WTC11 (cell line): ENCODE measurements around the gene PPP1R14C. TPM values are rescaled to one million over a fixed set of nuclear protein-coding genes. Genes with fewer than 3 reads are reported as not detected.
A peak's percentile ranks its signal among the peaks of the same experiment; 100 is the strongest.

ENCODE experiments used
- ATAC-seq: fragments of 200-7000 bp; cut with Tn5 transposase; 2 replicates; pipeline ENCODE4 v1.10.0; 2021; ENCODE audit warnings: mild to moderate bottlenecking, moderate library complexity
- CTCF ChIA-PET: fragments of 300-600 bp; sonication (Branson Sonifier 250); formaldehyde crosslinking; loops from one replicate; lab custom pipeline; 2021; ENCODE audit warnings: antibody characterized with exemption; lab: Charles Lee
- POLR2A ChIA-PET: fragments of 350-600 bp; sonication (Branson Sonifier 250); formaldehyde crosslinking; loops from one replicate; lab custom pipeline; 2021; ENCODE audit warnings: antibody characterized with exemption; lab: Charles Lee
- DNase-seq: peaks from one replicate; pipeline ENCODE4 v3.0.0; 2021; ENCODE audit warnings: low spot score
- H3K27ac Mint-ChIP-seq: 2 replicates; pipeline ENCODE4 v1.8.0; 2021; ENCODE audit warnings: mixed read lengths
- H3K27me3 Mint-ChIP-seq: 2 replicates; pipeline ENCODE4 v1.8.0; 2021; ENCODE audit warnings: low read depth, mild to moderate bottlenecking, moderate library complexity, mixed read lengths
- H3K36me3 Mint-ChIP-seq: 2 replicates; pipeline ENCODE4 v1.8.0; 2021; ENCODE audit warnings: mixed read lengths
- H3K4me1 Mint-ChIP-seq: 2 replicates; pipeline ENCODE4 v1.8.0; 2022; ENCODE audit warnings: mixed read lengths
- H3K4me3 Mint-ChIP-seq: 2 replicates; pipeline ENCODE4 v1.8.0; 2021; ENCODE audit warnings: mild to moderate bottlenecking, moderate library complexity, mixed read lengths
- H3K9me3 Mint-ChIP-seq: 2 replicates; pipeline ENCODE4 v1.8.0; 2021; ENCODE audit warnings: mixed read lengths
- ATF1 ChIP-seq: sonication (generic); formaldehyde crosslinking; IDR thresholded peaks from 2 replicates; pipeline ENCODE4 v1.8.1; 2023; ENCODE audit warnings: mild to moderate bottlenecking, moderate library complexity, missing genetic modification reagents
- ATF3 ChIP-seq: sonication (generic); formaldehyde crosslinking; conservative IDR thresholded peaks from 2 replicates; pipeline ENCODE4 v1.8.1; 2022; ENCODE audit warnings: mild to moderate bottlenecking, missing genetic modification reagents
- CREM ChIP-seq: sonication (generic); formaldehyde crosslinking; IDR thresholded peaks from 2 replicates; pipeline ENCODE4 v1.8.1; 2022; ENCODE audit warnings: mild to moderate bottlenecking, missing genetic modification reagents, moderate library complexity
- CTCF ChIP-seq: fragments of 200-600 bp; IDR thresholded peaks from 2 replicates; pipeline ENCODE4 v1.8.0; 2022; ENCODE audit warnings: antibody characterized with exemption
- ELF4 ChIP-seq: sonication (generic); formaldehyde crosslinking; IDR thresholded peaks from 2 replicates; pipeline ENCODE4 v1.8.1; 2022; ENCODE audit warnings: low read depth, mild to moderate bottlenecking, moderate library complexity, missing genetic modification reagents
- EMX1 ChIP-seq: fragments of 250-450 bp; sonication (Bioruptor Pico); IDR thresholded peaks from 2 replicates; pipeline ENCODE4 v1.8.0; 2021; ENCODE audit warnings: mild to moderate bottlenecking
- FOXP1 ChIP-seq: sonication (generic); formaldehyde crosslinking; IDR thresholded peaks from 2 replicates; pipeline ENCODE4 v1.8.0; 2022; ENCODE audit warnings: missing genetic modification reagents, mild to moderate bottlenecking, moderate library complexity, borderline replicate concordance
- HMGA2 ChIP-seq: fragments of 250-450 bp; sonication (Bioruptor Pico); IDR thresholded peaks from 2 replicates; pipeline ENCODE4 v1.4.0; 2021; ENCODE audit warnings: mild to moderate bottlenecking, moderate library complexity
- NFE2L1 ChIP-seq: sonication (generic); formaldehyde crosslinking; IDR thresholded peaks from 2 replicates; pipeline ENCODE4 v1.8.1; 2023; ENCODE audit warnings: missing genetic modification reagents
- NFYB ChIP-seq: sonication (generic); formaldehyde crosslinking; conservative IDR thresholded peaks from 2 replicates; pipeline ENCODE4 v1.8.0; 2022; ENCODE audit warnings: low read depth, missing genetic modification reagents
- NR3C1 ChIP-seq: sonication (generic); formaldehyde crosslinking; conservative IDR thresholded peaks from 2 replicates; pipeline ENCODE4 v1.8.1; 2023; ENCODE audit warnings: low read depth, mild to moderate bottlenecking, missing genetic modification reagents
- PRRX2 ChIP-seq: fragments of 250-450 bp; sonication (Bioruptor Pico); IDR thresholded peaks from 2 replicates; pipeline ENCODE4 v1.8.0; 2021; ENCODE audit warnings: mild to moderate bottlenecking
- STAT6 ChIP-seq: sonication (generic); formaldehyde crosslinking; conservative IDR thresholded peaks from 2 replicates; pipeline ENCODE4 v1.8.1; 2023; ENCODE audit warnings: mild to moderate bottlenecking, low read depth, missing genetic modification reagents, moderate library complexity
- USF2 ChIP-seq: sonication (generic); formaldehyde crosslinking; IDR thresholded peaks from 2 replicates; pipeline ENCODE4 v1.8.1; 2023; ENCODE audit warnings: mild to moderate bottlenecking, missing genetic modification reagents, moderate library complexity
- ZNF121 ChIP-seq: sonication (generic); formaldehyde crosslinking; IDR thresholded peaks from 2 replicates; pipeline ENCODE4 v1.8.0; 2023; ENCODE audit warnings: missing genetic modification reagents
- ZNF138 ChIP-seq: sonication (generic); formaldehyde crosslinking; conservative IDR thresholded peaks from 2 replicates; pipeline ENCODE4 v1.8.1; 2022; ENCODE audit warnings: mild to moderate bottlenecking, moderate library complexity, missing genetic modification reagents
- ZNF263 ChIP-seq: sonication (generic); formaldehyde crosslinking; IDR thresholded peaks from 2 replicates; pipeline ENCODE4 v1.8.1; 2022; ENCODE audit warnings: low read depth, mild to moderate bottlenecking, moderate library complexity, missing genetic modification reagents
- ZNF396 ChIP-seq: fragments of 250-450 bp; sonication (Bioruptor Pico); IDR thresholded peaks from 2 replicates; pipeline ENCODE4 v1.8.0; 2021; ENCODE audit warnings: mild to moderate bottlenecking, moderate library complexity, borderline replicate concordance
- ZNF416 ChIP-seq: fragments of 250-450 bp; sonication (Bioruptor Pico); IDR thresholded peaks from 2 replicates; pipeline ENCODE4 v1.9.0; 2021; ENCODE audit warnings: mild to moderate bottlenecking, inconsistent platforms
- ZNF423 ChIP-seq: fragments of 250-450 bp; sonication (Bioruptor Pico); IDR thresholded peaks from 2 replicates; pipeline ENCODE4 v2.1.2; 2022; ENCODE audit warnings: mild to moderate bottlenecking, moderate library complexity
- total RNA-seq: library from RNA; stranded (reverse); gene quantifications from 3 replicates; pipeline ENCODE4 v1.2.3, GENCODE V29; 2021

PPP1R14C gene
- total RNA-seq, 1 experiment from 2014 or later = 1.1 TPM

- no peak for DNase-seq
- no peak for ATAC-seq
- Mint-ChIP-seq H3K27ac (no peak overlapping the region), H3K4me3 (no peak overlapping the region), H3K27me3 (no peaks in the 10 kb centered on the region; the same call in 1 of the 2 replicates), H3K4me1 (peaks cover 9% of the 10 kb centered on the region; the same call in 1 of the 2 replicates), H3K9me3 (peaks cover 15% of the 10 kb centered on the region), H3K36me3 (peaks cover 8% of the 10 kb centered on the region)
- no peak for TF ChIP-seq CTCF
- TF ChIP-seq ZNF121 (CRISPR knock-in tag) = no peak
- TF ChIP-seq NFYB = no peak
- ChIA-PET POLR2A (no interaction called here), CTCF (interaction anchor here (1.9 to 2.3 kb wide), 2 partner anchors 127 to 187 kb away, joined by 5 to 6 read pairs; no protein-coding TSS in a partner anchor)
Measured at GRCh38 chr6:150267686-150268561, 125.1 kb downstream of the PPP1R14C start.

- ATAC-seq (no peak), DNase-seq (no peak)
- Mint-ChIP-seq H3K27ac (no peak overlapping the region), H3K36me3 (peaks cover 8% of the 10 kb centered on the region), H3K4me1 (peaks cover 9% of the 10 kb centered on the region; the same call in 1 of the 2 replicates), H3K4me3 (no peak overlapping the region), H3K9me3 (peaks cover 15% of the 10 kb centered on the region), H3K27me3 (no peaks in the 10 kb centered on the region; the same call in 1 of the 2 replicates)
- POLR2A ChIA-PET = no interaction called here
- TF ChIP-seq ZNF416 (CRISPR knock-in tag) (0 out of 2 replicates have a peak, but pooled peaks have one; percentile 69), ZNF423 (CRISPR knock-in tag) (no peak), FOXP1 (CRISPR knock-in tag) (no peak), ATF3 (CRISPR knock-in tag) (no peak)
- CTCF ChIA-PET = interaction anchor here (1.9 to 2.3 kb wide), 2 partner anchors 126 to 189 kb away, joined by 5 to 6 read pairs; no protein-coding TSS in a partner anchor
Measured at GRCh38 chr6:150269130-150269856, 126.4 kb downstream of the PPP1R14C start.

GRCh38 chr6:150269857-150270223, 127.0 kb downstream of the PPP1R14C start:
- POLR2A ChIA-PET = no interaction called here
- TF ChIP-seq NFE2L1 (CRISPR knock-in tag) = no peak
- no peak for TF ChIP-seq EMX1
- TF ChIP-seq CREM = no peak
- TF ChIP-seq ATF1 (CRISPR knock-in tag) = no peak
- no peak for TF ChIP-seq ELF4 (CRISPR knock-in tag)
- TF ChIP-seq NR3C1 = no peak
- TF ChIP-seq FOXP1 (CRISPR knock-in tag) = no peak
- TF ChIP-seq HMGA2 (CRISPR knock-in tag) = no peak
- no peak for TF ChIP-seq PRRX2
- no peak for TF ChIP-seq ZNF138 (CRISPR knock-in tag)
- no peak for TF ChIP-seq ZNF263 (CRISPR knock-in tag)
- no peak for TF ChIP-seq STAT6 (CRISPR knock-in tag)
- no peak for TF ChIP-seq ZNF396 (CRISPR knock-in tag)
- TF ChIP-seq USF2 (CRISPR knock-in tag) = no peak

More at GRCh38 chr6:150269857-150270223, 127.0 kb downstream of the PPP1R14C start:
- Mint-ChIP-seq H3K4me3 (no peak overlapping the region), H3K27me3 (no peaks in the 10 kb centered on the region; the same call in 1 of the 2 replicates), H3K36me3 (peaks cover 8% of the 10 kb centered on the region), H3K27ac (no peak overlapping the region), H3K9me3 (peaks cover 15% of the 10 kb centered on the region), H3K4me1 (peaks cover 9% of the 10 kb centered on the region; the same call in 1 of the 2 replicates)
- DNase-seq (no peak), ATAC-seq (peak; percentile 38)
- CTCF ChIA-PET = interaction anchor here (2.3 kb wide), 1 partner anchor 125 kb away, joined by 5 read pairs; no protein-coding TSS in a partner anchor
